GM21367 (cell line): ENCODE measurements around the gene EFNA5.

Experiments used
- ATAC-seq: cut with Tn5 transposase; IDR thresholded peaks from one replicate; pipeline ENCODE4 v1.9.1; 2021; ENCODE audit not compliant: unreplicated experiment

The EFNA5 gene

DNA sequence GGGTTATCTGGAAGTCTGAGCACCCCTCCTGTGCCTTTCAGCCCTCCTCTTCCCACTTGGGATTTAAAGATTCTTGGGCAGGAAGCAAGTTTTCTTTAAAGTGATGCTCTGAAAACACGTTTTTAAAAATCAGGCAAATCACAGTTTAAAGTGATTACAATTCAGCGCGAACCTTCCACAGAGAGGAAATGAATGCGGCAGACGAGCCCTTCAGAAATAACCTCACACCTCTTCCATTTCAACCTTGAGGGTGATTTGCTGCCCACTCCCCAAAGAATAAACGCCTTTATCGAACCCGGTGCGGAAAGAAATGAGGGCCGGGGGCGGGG is 2.3 kb upstream of the EFNA5 start:
- no peak for ATAC-seq

DNA sequence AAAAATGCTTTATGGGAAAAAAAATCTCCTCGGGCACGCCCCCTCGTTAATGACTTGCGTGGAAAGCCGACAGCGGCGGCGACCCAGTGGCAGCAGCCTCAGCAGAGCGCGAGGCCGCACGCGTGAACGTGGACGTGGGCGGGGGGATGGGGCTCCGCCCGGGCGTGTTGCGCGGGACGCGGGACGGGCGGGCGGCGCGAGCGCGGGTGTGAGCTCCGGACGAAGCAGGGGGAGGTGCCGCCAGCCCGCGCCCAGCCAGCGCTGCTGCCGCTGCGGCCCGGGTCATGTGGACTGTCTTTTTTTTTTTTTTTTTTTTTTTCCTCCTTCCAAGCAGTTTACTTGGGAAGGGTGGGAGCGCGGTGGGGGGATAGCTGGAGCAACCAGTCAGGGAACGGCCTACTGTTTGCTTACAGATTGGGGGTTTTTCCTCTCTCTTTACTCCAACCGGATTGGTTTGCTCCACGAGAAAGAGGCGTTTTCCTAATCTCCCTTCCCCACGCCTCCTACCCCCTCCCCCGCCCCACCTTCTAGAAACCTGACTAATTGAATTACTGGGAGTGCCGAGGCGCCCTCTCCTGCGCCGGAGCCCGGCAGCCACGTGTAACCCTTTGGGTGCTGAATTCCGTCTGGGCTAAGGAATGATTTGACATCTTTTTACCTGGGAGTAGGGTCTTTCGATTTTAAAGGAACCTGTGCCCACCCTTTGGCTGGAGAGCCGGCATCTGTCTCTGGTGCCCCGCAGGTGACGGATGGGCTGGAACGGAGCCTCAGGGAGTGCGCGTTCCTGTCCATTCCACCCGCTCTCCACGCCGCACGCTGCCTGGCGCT is 1.7 kb upstream of the EFNA5 start:
- no peak for ATAC-seq

DNA sequence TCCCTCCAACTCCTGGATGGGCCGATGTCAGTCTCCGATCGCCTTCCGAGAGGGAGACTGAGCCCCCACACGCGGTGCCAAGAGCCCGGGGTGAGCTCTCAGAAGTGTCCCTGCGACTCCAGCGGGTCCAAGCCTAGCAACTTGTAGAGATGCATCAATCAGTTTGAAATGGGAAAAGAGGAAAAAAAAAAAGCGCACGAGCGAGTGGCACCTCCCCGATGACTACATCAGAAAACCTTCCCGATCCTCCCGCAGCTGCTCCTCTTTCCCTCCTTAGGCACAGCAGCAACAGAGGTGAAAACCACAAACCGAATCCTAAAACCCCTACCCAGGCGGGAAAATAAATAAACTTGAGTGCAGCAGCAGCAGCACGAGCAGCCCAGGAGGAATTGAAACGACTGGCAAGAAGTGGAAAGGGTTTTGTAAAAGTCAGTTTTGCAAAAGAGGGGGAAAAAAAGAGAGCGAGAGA is 1.0 kb upstream of the EFNA5 start:
- ATAC-seq, result no peak

DNA sequence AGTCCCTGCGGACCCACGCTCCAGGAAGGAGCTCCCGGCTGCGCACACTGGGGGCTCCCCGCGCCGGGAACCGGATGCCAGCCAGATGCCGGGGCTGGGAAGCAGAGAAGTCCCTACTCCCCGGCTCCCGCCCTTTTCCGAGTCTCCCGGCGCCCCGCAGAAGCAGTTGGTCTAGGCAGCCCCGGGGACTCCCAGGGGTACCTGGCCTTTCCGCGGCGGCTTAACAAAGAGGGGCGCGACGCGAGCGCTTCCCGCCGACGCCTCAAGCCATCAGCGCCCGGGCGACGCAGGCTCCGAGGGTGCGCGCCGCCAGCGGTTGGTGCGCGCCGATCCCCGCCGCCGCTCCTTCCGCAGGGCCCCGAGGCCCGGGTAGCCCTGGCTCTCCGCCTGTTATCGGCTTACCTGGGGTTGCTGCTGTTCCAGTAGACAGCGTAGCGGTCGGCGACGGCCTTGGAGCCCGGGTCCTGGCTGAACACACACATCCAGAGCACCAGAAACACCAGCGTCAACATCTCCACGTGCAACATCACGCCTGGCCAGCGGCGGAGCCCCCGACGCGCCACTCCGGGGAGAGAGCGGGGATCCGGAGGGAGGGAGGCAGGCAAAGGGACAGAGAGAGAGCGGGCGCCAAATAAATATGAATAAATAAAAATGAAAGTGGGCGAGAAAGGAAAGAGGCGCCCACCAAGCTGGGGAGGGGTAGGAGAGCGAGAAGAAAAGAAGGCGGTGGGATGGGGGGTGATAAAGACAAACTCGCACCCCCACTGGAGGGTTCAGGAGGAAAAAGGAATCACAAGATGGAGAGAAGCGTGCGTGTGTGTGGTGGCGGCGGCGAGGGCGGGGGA is 428 bp downstream of the EFNA5 start:
- ATAC-seq, result no peak

DNA sequence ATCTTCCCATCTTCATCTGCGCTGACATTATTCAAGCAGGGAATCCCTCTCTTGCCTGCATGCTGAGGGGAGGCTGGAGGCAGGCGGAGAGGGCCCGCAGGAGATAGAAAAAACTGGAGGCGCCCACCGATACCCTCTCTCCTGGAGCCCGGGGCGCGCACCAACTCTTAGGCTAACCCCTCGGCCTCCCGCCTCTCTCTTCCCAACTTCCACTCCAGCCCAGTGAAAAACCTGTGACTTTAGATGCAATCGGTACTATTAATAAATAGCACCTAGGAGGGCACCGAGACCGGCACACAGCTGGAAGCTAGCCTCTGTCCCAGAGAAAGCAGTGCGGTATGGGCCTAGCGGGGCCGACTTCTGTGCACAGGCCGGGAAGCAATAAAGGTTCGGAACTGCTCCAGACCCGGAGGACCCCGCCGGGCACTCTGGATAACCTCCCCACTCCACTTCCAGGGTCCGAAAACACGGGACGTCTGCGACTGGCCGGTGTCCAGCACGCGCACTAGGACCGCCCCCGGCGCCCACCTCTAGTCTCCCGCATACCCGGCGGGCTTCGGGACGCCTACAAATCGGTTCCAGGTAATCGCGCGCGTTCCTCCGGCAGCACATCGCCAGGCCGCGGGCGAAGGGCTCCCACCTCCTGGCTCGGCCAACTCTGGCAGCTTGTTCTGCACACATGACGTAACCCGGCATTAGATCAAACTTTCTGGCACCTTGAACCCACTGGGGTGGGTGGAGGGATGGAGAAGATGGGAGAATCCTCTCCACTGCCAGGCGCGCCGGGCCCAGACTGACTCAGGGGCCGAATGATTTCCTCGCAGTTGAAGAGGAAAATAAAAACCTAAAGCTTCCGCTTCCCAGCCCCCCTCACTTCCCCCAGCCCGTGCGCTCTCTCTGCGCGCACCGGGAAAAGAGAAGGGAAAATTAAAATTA is 1.4 kb downstream of the EFNA5 start:
- ATAC-seq, result no peak

DNA sequence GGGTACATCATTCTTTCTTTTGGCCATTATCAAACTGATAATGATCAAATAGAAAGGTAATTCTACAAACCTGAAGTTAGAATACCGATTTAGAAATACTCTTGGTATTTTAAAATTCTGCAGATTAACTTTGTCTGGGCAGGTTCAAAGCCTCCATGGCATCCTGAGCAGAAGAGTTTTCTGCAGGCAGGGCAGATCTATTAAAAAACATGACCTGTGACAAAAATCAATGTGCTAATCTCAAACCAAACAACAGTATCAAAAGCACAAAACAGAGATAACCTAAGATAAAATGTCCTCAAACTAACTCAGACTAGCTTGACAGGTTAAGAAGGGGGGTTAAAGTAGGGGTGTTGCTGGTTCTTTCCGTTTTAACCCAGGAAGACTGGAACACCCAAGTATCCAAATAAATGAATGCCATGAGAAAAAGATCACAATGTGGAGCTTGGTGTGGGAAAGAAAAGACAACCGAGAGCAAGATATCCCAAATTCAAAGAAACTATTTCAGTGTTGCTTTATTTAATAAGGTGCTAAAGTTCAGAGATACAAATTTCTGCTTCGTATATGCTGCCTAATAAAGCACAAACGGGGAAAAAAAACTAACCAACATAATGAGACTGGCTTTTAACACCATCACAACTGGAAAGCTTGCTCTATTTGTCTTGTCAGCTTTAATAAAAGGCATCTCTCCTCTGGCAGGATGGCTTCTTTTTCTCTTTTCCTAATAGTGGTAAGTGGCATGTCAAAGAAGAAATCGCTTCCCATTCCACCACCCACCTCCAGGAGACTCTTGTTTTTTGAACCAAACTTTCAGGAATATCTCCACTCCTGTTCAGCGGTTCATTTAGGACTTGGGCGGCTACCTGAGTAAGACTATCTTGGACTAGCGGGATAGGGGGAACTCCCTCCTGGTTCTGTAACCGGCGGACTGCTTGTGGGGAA is 2.3 kb downstream of the EFNA5 start:
- no peak for ATAC-seq

DNA sequence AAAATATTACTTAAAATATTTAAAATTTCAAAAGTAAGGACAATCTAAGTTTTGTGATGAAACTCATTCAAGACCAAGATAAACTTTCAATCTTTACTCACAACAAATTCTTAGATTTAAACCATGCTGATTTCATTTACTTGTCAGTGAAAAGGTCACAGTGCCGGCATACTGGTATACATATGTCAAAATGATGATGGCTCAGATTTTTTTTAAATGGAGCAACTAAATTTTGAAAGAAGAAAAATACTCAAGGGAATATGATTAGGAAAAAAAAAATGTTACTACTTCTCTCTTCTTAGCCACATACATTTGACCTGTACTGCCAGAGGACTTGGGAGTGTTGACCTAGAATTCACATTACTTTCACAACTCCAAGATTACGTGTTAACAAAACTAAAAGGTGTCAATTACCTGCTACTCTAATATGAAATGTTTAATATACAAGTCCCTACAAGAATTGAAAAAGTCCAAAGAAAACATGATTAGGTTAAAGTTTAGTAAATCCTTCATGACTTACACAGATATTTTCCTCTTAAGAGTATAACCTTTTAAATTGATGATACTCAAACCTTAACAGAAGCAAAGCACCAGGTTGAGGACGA is 4.6 kb downstream of the EFNA5 start:
- ATAC-seq, result no peak

DNA sequence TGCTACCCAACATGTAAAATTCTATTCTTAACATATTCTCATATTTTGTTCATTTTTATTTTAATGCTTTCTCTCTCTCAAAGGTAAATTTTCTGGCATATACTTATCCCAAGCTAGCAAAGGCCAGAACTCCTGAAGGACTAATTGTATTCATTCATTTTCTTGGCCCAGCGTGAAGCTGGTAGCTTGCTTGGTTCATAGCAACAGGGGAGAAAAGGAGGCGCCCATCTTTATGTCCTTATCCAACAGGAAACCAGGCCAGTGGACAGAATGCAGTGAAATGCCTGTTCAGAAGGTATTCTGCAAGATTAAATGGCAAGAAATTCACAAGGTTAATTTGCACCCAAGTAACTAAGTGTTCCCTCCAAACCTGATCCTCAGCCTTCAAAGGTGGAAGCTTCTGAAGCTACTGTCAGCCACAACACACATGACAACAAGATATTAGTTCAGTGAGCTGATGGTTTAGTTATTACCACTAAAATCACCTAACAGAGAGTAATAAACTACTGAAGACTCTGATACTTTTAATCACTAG is 5.6 kb downstream of the EFNA5 start:
- no peak for ATAC-seq

DNA sequence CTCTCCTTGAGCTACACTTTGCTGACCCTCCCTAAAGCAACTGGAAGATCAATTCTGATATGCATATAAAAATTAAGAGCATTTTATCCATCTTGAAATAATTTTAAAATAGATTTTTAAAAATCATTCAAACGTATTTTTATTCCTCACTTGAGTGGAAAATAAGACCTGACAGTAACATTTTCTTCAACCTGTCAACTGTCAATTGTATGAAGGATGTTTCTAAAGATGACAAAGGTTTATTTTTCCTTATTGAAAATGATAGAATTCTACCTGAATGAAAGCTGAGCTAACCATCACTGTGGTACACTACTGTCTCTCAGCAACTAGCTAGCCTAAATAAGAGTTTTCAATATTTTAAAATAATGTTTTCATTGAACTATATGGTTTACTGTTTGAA is 7.0 kb downstream of the EFNA5 start:
- no peak for ATAC-seq

DNA sequence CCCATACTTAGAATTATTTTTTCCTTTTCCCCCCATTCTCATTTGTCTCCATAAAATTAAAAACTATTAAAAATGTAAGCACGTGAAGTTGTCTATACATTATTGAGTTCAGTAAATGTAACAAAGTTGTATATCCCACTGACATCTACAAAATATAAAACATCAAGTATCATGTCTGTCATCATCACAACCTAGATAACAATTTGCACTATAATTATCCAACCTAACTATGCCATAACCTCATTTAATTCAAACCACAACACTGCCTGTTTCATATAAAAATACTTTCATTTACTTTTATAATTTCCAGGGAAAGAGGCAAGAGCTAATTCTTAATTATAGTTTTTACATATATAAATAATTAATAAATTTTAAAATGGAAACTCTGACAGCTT is 9.1 kb downstream of the EFNA5 start:
- no peak for ATAC-seq

DNA sequence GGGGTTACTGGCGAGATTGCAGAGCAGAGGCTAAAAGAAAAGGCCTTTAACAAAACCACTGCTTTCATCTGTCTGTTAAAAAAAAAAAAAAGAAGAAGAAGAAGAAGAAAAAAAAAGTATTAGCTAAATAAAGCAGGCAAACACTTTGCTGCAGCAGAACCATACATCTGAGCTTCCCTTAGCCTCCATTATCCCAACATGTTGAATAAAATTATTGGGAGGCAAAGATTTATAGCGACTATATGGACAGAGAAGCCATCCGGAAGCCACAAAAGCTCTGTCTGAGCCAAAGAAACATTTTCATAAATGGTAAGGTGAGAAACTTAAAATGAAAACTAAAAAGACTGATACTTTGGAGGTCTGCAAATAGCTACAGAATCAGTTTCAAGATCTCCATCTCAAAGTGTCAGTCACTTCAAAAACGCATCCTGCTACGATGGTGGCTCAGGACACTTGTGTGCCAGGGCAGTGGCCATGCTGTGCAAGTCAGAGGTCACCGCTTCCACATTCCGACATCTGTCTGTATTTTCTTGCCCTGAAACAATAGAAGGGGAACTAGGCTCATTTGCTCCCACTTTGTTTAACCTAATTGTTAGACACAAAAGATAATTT is 9.6 kb downstream of the EFNA5 start:
- ATAC-seq, result no peak

DNA sequence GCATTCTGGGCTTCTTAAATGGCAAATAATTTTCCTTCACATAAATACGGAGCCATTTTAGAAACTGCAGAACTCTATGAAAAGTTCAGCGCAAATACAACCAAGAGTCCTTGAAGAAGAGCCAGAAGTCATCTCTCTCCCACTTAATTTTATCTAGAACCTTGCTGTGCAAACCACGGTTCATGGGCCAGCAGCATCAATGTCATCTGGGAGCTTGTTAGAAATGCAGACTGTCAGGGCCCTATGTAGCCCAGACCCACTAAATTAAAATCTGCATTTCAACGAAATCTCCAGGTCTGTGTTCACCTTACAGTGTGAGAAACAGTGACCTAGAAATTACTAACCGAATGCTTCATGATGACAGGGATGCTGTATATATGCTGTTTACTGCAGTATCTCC is 12.2 kb downstream of the EFNA5 start:
- no peak for ATAC-seq

DNA sequence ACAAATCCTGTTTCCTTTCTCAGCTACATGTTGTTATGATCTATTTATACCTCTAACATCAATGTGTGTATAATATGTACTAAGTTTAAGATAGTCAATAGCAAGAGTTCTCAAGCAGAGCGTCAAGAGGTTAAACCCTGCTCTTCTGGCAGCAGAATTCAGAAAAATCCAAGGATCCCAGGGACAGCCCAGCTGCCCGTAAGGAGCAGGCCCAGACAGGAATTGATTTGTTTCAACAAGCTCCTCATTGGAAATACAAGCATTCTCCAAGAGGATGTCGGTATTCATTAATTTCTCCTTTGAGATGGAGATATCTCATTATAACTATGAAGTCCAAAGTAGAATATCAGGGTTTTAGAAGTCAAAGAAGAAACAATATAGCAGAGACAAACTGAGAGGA is 14.9 kb downstream of the EFNA5 start:
- ATAC-seq, result no peak

DNA sequence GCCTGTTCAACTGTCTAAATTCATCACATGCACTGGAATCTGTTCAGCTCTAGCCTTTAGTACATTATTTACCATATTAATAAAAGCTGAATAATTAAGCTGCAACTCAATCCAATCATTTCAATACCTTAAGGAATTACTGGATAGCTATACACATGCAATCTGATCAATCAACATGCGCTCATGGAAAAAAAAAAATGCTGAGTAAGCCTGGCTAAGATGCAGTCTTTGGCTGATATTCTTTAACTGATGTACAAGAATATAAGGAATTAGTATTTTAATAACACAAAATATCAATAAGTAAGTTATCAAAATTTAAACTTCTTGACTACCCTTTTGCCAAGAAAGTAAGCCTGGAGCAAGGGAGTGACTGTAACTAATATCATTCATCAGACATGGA is 15.9 kb downstream of the EFNA5 start:
- ATAC-seq, result no peak

DNA sequence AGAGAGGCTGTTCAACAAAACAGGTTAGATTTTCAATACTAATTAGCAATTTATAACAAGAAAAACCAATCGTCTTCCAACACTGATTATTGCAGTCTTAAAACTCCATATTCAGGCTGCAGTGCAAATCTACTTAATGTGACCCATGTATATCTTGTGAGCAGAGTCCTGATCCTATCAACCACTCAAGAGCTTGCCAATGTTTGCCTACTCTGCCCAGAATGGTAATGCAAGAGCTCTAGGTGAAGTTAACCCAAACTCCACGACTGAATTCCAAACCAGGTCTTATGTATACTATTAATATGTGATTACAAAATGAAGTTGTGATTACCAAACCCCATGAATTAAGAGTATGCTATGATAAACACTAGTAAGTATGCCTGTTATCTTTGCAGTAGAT is 17.1 kb downstream of the EFNA5 start:
- no peak for ATAC-seq

DNA sequence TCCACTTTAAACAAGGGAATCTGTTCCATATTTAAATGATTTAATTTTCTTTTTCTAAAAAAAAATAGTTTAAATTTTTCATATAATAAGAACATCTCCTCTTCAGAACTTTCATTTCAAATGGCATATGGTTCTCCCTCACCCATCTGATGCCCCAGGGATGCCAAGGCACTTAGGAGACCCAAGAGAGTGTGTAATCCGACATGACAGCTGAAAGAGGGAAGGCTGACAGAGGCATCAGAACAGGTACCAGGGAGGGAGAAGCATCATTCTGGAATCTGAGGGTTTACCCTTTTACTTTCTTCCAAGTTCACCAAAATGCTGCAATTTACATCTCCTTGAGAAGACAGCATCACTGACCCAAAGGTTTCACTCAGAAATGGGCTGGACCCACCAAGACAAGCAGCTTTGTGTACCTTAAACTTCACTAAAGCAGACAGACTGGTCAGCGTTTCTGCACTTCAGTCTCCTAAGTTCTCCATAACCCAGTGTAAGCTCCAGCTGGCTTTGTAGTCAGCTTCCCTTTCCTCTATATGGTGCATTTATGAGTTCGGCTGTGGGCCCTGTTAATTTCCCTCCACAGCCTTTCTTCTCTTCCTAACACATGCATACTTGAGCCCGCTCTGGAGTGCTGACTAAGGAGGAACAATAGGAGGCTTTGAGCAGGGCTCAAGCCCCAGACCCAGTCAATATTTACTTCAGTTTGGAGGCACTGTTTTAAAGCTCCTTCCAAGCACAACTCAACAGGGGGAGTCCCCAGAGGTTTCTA is 17.7 kb downstream of the EFNA5 start:
- ATAC-seq, result no peak

DNA sequence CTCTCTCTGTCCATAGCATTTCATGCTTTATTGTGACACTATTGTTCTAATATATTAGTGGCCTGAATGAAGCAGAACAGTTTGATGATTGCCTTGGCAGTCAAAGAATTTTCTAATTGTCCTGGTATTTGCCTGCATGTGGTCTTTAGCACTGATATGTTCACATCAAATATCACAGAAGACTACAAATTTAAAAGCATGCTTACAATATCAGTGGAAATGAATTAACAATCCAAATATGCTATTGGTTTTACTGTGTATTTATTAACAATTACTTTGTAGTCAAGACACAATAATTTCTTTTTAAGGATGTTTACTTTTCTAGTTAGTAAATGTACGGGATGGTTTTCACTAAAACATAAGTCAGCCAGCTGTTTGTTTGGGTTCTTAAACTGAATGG is 18.3 kb downstream of the EFNA5 start:
- no peak for ATAC-seq

DNA sequence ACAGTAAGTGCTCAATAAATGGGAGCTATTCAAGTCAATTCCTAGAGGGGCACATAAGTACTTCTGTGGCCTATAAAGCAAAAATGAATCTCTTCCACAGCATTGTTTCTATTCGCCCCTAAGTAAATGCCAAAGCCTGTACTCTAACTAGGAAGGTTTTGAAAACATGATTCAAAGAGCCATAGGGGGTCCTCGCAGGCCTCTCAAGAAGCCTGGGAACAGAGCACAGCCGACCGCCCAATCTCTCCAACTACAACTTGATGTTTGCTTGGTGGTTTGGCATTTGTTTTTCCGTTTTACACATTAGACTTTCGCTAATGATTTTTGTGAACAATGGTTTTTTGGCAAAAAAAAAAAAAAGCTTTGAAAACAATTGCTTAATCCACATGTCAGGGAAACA is 19.4 kb downstream of the EFNA5 start:
- no peak for ATAC-seq
